ENCODE measurements around the gene MEIOB. TPM values are rescaled to one million over a fixed set of nuclear protein-coding genes. Genes with fewer than 3 reads are reported as not detected.

Gene MEIOB
- polyA plus RNA-seq, 4 donors: 0.25 to 3.1 (median 1.00) TPM

GRCh38 chr16:1789643-1790045, 82.3 kb downstream of the MEIOB start:
- DNase-seq (ENCODE audit: low read depth in 4 of 4, low spot score in 3 of 4): no peak

DNA sequence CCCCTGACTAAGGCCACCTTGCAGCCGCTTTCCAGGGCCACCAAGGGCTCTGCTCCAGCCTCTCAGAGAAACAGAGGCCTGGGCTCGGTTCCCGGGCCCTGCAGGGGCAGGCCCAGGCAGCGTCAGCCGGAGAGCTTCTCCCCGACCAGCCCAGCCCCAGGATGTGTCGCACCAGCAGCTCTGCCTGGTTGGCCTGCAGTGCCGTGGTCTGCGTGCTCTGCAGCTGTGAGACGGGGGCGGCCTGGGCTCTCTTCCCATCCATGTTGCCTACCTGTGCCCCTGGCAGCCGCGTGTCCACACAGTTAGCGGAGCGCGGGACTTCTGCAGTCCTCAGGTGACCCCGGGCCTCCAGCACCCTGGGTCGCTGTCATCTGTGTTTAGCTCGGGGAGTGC, 83.3 kb downstream of the MEIOB start:
- no peak for DNase-seq (ENCODE audit: low read depth in 4 of 4, low spot score in 3 of 4)

DNA sequence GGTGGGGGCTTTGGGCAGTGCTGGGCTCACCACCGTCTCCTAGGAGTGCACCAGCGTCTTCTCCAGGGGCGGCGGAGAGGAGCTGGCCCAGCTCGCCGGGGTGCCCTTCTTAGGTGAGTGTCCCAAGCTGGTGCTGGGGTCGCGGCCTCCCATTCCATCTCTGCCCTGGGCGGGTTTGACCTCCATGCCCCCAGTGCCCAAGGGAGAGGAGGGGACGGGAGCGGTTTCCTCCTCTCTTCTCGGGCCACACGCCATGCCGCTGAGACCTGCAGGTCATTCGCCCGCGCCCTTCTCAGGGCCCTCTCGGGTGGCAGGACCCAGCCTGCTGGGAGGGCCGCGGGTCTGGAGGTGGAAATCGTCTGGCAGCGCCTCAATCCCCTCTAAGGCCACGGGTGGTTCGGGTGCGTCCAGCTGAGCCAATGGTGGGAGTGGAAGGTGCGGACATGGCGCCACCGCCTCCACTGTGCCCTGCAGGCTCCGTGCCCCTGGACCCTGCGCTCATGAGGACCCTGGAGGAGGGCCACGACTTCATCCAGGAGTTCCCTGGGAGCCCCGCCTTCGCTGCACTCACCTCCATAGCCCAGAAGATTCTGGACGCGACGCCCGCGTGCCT, 83.8 kb downstream of the MEIOB start:
- no peak for DNase-seq (ENCODE audit: low read depth in 4 of 4, low spot score in 3 of 4)

DNA sequence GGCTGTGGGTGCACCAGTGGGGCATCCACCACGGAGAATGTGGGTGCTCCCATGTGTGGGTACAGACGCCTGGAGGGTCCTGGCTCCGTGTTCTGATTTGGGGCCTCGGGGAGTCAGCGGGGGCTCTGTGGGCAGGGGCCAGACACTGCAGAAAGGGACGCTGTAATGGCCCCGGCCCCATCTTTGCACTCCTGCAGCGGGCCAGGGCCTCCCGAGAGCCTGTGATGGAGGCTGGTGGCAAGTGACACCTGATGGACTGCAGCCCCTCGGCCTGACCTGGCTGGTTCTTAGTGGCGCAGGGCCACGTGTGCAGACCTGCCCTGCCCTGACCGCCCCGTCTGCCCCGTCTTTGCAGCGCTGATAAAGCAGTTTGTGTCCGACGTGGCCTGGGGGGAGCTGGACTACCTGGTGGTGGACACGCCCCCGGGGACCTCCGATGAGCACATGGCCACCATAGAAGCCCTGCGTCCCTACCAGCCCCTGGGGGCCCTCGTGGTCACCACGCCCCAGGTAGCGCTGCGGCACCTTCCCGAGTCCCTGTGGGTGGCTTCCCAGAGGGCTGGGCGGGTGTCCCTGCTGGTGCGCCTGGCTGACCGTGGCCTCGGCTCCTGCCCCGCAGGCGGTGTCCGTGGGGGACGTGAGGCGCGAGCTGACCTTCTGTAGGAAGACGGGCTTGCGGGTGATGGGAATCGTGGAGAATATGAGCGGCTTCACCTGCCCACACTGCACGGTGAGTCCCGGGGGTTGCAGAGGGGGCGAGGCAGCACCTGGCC, 84.5 kb downstream of the MEIOB start:
- no peak for DNase-seq (ENCODE audit: low read depth in 4 of 4, low spot score in 3 of 4)

DNA sequence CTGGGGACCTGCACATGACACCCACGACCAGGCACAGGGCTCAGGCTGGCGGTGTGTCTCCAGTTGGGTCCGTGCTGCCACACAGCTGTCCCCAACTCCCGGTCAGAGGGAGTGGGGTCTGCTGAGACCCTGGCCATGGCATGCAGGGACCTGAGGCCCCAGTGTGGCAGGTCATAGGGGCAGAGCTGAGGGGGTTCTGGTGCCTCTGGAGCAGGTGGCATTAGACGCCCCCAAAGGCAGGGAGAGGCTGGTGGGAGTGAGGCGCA, 85.0 kb downstream of the MEIOB start:
- DNase-seq (ENCODE audit: low read depth in 4 of 4, low spot score in 3 of 4): no peak

DNA sequence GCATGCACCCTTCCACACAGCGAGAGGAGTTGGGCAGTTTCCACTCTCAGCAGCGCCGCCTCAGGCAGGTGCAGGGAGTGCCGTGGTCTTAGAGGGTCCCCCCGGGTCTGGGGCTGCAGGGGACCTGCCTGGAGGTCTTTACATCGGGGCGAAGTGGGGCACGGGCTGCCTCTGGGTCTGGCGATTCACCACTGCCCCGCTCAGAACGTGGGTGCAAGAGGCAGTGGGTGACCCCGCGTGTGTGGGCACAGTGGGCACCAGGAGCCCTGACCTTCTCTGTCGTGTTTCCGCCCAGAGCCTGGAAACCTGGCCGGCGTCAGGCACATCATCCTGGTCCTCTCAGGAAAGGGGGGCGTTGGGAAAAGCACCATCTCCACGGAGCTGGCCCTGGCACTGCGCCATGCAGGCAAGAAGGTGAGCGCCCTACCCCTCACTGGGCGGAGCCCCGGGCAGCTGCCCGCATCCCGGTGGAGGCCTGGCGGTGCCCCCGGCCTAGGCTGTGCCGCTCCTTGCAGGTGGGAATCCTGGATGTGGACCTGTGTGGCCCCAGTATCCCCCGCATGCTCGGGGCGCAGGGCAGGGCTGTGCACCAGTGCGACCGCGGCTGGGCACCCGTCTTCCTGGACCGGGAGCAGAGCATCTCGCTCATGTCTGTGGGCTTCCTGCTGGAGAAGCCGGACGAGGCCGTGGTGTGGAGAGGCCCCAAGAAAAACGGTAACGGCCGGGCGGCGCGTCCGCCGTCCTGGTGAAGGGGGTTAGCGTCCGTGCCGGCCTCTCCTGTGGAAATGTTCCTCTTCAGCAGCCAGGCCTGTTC, 85.5 kb downstream of the MEIOB start:
- DNase-seq (ENCODE audit: low read depth in 4 of 4, low spot score in 3 of 4): no peak

DNA sequence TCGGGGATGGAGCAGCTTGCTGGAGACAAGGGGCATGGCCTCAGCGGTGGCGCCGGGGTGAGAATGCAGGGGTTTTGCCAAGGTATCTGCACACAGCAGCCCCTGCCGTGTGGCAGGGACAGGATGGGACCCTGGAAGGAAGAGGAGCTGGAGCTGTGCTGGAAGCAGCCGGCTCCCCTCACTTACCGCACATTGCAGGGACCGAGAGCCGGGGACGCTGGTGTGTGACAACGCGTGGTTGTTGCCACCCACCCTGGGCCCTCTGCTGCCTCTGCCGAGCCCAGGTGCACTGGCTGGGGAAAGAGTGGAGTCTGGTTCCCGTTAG, 86.2 kb downstream of the MEIOB start:
- DNase-seq (ENCODE audit: low read depth in 4 of 4, low spot score in 3 of 4): no peak

DNA sequence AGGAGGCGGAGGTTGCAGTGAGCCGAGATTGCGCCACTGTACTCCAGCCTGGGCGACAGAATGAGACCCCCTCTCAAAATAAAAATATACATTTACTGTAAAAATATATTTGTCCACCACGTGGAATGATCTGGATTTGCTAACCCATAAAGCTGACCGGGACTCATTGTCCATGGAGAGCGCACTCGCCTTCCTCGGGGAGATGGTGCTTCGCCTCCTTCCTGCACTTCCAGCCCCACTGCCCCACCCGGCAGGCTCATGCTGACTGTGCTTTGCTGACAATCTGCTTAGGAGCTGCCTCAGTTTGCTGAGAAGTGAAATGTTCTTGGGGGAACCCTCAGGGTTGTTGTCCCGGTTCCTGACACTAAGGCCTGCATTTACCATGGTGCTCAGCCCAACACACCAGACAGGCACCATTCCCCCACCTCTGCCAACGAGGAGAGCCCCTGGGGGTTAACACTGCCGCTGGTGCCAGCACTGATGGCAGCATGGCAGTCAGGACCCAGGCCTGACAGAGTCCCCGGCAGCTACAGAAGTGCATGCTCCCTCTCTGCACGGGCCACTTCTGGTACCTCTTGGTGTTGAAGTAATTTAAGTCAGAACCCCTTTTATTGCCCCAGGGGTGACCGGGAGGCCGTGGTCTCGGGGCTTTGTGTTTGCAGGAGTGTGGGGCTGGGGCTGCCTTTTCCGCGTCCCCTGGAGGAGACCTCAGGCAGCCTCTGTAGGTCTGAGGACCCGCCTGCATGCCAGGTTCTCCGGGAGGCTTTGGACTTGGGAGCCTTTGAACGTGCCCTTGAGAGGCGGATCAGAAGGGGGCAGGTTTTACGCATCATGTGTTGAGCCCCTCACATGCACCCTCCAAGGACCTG, 86.8 kb downstream of the MEIOB start:
- no peak for DNase-seq (ENCODE audit: low read depth in 4 of 4, low spot score in 3 of 4)

Other genes starting within 250 kb of the MEIOB start
- gene JPT2, start 193.9 kb downstream of the MEIOB start, polyA plus RNA-seq (ENCODE audit: insufficient read length in 4 of 4): 10 to 100 TPM; 49.3 to 88.7 (median 87.9) TPM
- gene MAPK8IP3, start 166.0 kb downstream of the MEIOB start, polyA plus RNA-seq (ENCODE audit: insufficient read length in 4 of 4): 10 to 100 TPM; 35.3 to 79.2 (median 54.1) TPM
- gene NME3, start 100.6 kb downstream of the MEIOB start, polyA plus RNA-seq (ENCODE audit: insufficient read length in 4 of 4): 10 to 100 TPM; 18.7 to 46.6 (median 22.9) TPM
- gene EME2, start 99.4 kb downstream of the MEIOB start, polyA plus RNA-seq (ENCODE audit: insufficient read length in 4 of 4): 10 to 100 TPM in 1 of 4 donors, 1 to 10 TPM in 3; 5.7 to 16.1 (median 8.0) TPM
- gene MRPS34, start 99.0 kb downstream of the MEIOB start, polyA plus RNA-seq (ENCODE audit: insufficient read length in 4 of 4): 10 to 100 TPM; 37.1 to 89.4 (median 57.9) TPM
- gene SPSB3, start 89.6 kb downstream of the MEIOB start, polyA plus RNA-seq (ENCODE audit: insufficient read length in 4 of 4): 10 to 100 TPM; 31.4 to 53.3 (median 35.4) TPM
- gene NUBP2, start 89.2 kb downstream of the MEIOB start, polyA plus RNA-seq (ENCODE audit: insufficient read length in 4 of 4): 10 to 100 TPM; 32.7 to 58.6 (median 34.8) TPM
- 1 to 10 TPM in 3 of 4 donors, under 1 TPM in 1; 0.15 to 3.6 (median 1.6) TPM for gene IGFALS, start 78.5 kb downstream of the MEIOB start, polyA plus RNA-seq (ENCODE audit: insufficient read length in 4 of 4)
- 10 to 100 TPM; 29.7 to 51.8 (median 31.9) TPM for gene HAGH, start 45.3 kb downstream of the MEIOB start, polyA plus RNA-seq (ENCODE audit: insufficient read length in 4 of 4)
- 10 to 100 TPM; 22.5 to 46.7 (median 34.7) TPM for gene FAHD1, start 45.0 kb downstream of the MEIOB start, polyA plus RNA-seq (ENCODE audit: insufficient read length in 4 of 4)
- under 1 TPM in 3 of 4 donors, not detected in 1; 0.27 to 0.63 (median 0.42) TPM for gene HS3ST6, start 46.3 kb upstream of the MEIOB start, polyA plus RNA-seq (ENCODE audit: insufficient read length in 4 of 4)
- gene MSRB1, start 71.0 kb upstream of the MEIOB start, polyA plus RNA-seq (ENCODE audit: insufficient read length in 4 of 4): 10 to 100 TPM; 12.7 to 78.7 (median 58.5) TPM
- gene RPL3L, start 82.5 kb upstream of the MEIOB start, polyA plus RNA-seq (ENCODE audit: insufficient read length in 4 of 4): under 1 TPM; 0.09 to 0.34 (median 0.13) TPM
- gene NDUFB10, start 87.4 kb upstream of the MEIOB start, polyA plus RNA-seq (ENCODE audit: insufficient read length in 4 of 4): 100 to 1,000 TPM in 3 of 4 donors, 10 to 100 TPM in 1; 86.4 to 134 (median 128) TPM
- gene RPS2, start 92.7 kb upstream of the MEIOB start, polyA plus RNA-seq (ENCODE audit: insufficient read length in 4 of 4): 1,000 to 10,000 TPM; 1,831 to 2,075 (median 1,960) TPM
- gene RNF151, start 94.7 kb upstream of the MEIOB start, polyA plus RNA-seq (ENCODE audit: insufficient read length in 4 of 4): not detected
- 10 to 100 TPM; 25.1 to 46.9 (median 29.1) TPM for gene TBL3, start 99.9 kb upstream of the MEIOB start, polyA plus RNA-seq (ENCODE audit: insufficient read length in 4 of 4)
- 1 to 10 TPM in 1 of 4 donors, under 1 TPM in 3; 0.45 to 3.0 (median 0.78) TPM for gene NOXO1, start 109.3 kb upstream of the MEIOB start, polyA plus RNA-seq (ENCODE audit: insufficient read length in 4 of 4)
- gene GFER, start 112.0 kb upstream of the MEIOB start, polyA plus RNA-seq (ENCODE audit: insufficient read length in 4 of 4): 10 to 100 TPM; 17.3 to 29.2 (median 23.9) TPM
- gene SYNGR3, start 117.8 kb upstream of the MEIOB start, polyA plus RNA-seq (ENCODE audit: insufficient read length in 4 of 4): 1 to 10 TPM; 1.7 to 3.1 (median 1.9) TPM
- gene ZNF598, start 137.7 kb upstream of the MEIOB start, polyA plus RNA-seq (ENCODE audit: insufficient read length in 4 of 4): 10 to 100 TPM; 16.9 to 28.3 (median 18.9) TPM
- 10 to 100 TPM in 1 of 4 donors, 1 to 10 TPM in 3; 4.2 to 12.3 (median 7.3) TPM for gene NPW, start 147.6 kb upstream of the MEIOB start, polyA plus RNA-seq (ENCODE audit: insufficient read length in 4 of 4)
- 100 to 1,000 TPM; 102 to 161 (median 104) TPM for gene NHERF2, start 154.7 kb upstream of the MEIOB start, polyA plus RNA-seq (ENCODE audit: insufficient read length in 4 of 4)
- gene NTHL1, start 175.7 kb upstream of the MEIOB start, polyA plus RNA-seq (ENCODE audit: insufficient read length in 4 of 4): 10 to 100 TPM; 15.8 to 27.1 (median 17.5) TPM
- 100 to 1,000 TPM; 121 to 183 (median 146) TPM for gene TSC2, start 175.8 kb upstream of the MEIOB start, polyA plus RNA-seq (ENCODE audit: insufficient read length in 4 of 4)